H1 (cell line): ENCODE measurements around the gene STX18. TPM values are rescaled to one million over a fixed set of nuclear protein-coding genes. Genes with fewer than 3 reads are reported as not detected.

ENCODE experiments used
- CTCF ChIA-PET: fragments of 300-600 bp; sonication (Branson Sonifier 250); formaldehyde crosslinking; loops from one replicate; lab custom pipeline; 2021; ENCODE audit not compliant: partially characterized antibody; lab: Charles Lee
- POLR2A ChIA-PET: fragments of 300-600 bp; sonication (Branson Sonifier 250); formaldehyde crosslinking; loops from one replicate; lab custom pipeline; 2021; ENCODE audit warnings: inconsistent platforms; ENCODE audit not compliant: partially characterized antibody; lab: Charles Lee
- DNase-seq, 2 experiments: peaks; one replicate each; pipeline versions ENCODE4 v3.0.0 to v3.0.0-alpha.2; 2010 to 2022; ENCODE audit warnings: low spot score in 2 of 2, low read depth in 1 of 2, mixed read lengths in 1 of 2
- FAIRE-seq: peaks from 2 replicates; lab custom pipeline; 2011; peaks lifted over from hg19 to GRCh38; lab: Jason Lieb, UNC
- H2AFZ ChIP-seq: 2 replicates; pipeline ENCODE4 v1.8.1; 2012; ENCODE audit warnings: low read length, inconsistent platforms
- H2AK5ac ChIP-seq: 2 replicates; pipeline ENCODE4 v1.6.1; 2013; ENCODE audit warnings: low read depth, low read length
- H2BK120ac ChIP-seq: replicated peaks from 2 replicates; pipeline ENCODE3; 2013; ENCODE audit warnings: low read depth, low read length, inconsistent platforms
- H2BK12ac ChIP-seq: 2 replicates; pipeline ENCODE4 v1.6.1; 2013; ENCODE audit warnings: low read depth, low read length
- H2BK15ac ChIP-seq: 2 replicates; pipeline ENCODE4 v1.6.1; 2013; ENCODE audit warnings: low read length
- H2BK20ac ChIP-seq: 2 replicates; pipeline ENCODE4 v1.6.1; 2013; ENCODE audit warnings: low read length
- H2BK5ac ChIP-seq: 2 replicates; pipeline ENCODE4 v1.6.1; 2013; ENCODE audit warnings: low read depth, low read length
- H3K14ac ChIP-seq: 2 replicates; pipeline ENCODE4 v1.6.1; 2013; ENCODE audit warnings: inconsistent platforms; ENCODE audit not compliant: insufficient read length
- H3K18ac ChIP-seq: 2 replicates; pipeline ENCODE4 v1.6.1; 2013; ENCODE audit warnings: low read length; ENCODE audit errors: extremely low read depth
- H3K23ac ChIP-seq: 2 replicates; pipeline ENCODE4 v1.6.1; 2013; ENCODE audit warnings: inconsistent platforms; ENCODE audit not compliant: insufficient read length
- H3K23me2 ChIP-seq: 2 replicates; pipeline ENCODE4 v1.6.1; 2013; ENCODE audit warnings: low read depth, low read length
- H3K27ac ChIP-seq: 2 replicates; pipeline ENCODE4 v1.6.1; 2011; ENCODE audit warnings: low read depth, low read length, inconsistent platforms
- H3K27me3 ChIP-seq, 4 experiments: replicated peaks in 1 of 4; 1 replicate in 1 of 4; 2 replicates in 3 of 4; pipeline versions ENCODE4 v1.6.1 to v1.8.1; 2011 to 2013; ENCODE audit warnings: low read length in 3 of 4, mild to moderate bottlenecking in 3 of 4, inconsistent platforms in 2 of 4, mixed read lengths in 2 of 4, moderate library complexity in 1 of 4; ENCODE audit not compliant: control insufficient read depth in 3 of 4, insufficient read depth in 3 of 4; ENCODE audit errors: extremely low read depth in 1 of 4
- H3K36me3 ChIP-seq, 4 experiments: 2 replicates each; pipeline versions ENCODE4 v1.6.1 to v1.8.1; 2011 to 2013; ENCODE audit warnings: mild to moderate bottlenecking in 4 of 4, low read length in 3 of 4, moderate library complexity in 2 of 4, control low read depth in 1 of 4, inconsistent platforms in 1 of 4; ENCODE audit not compliant: insufficient read depth in 4 of 4, control insufficient read depth in 2 of 4
- H3K4ac ChIP-seq: replicated peaks from 2 replicates; pipeline ENCODE3; 2013; ENCODE audit warnings: low read length, low read depth, mixed read lengths, inconsistent platforms; ENCODE audit not compliant: insufficient read length
- H3K4me1 ChIP-seq, 4 experiments: replicated peaks in 1 of 4; 1 replicate in 1 of 4; 2 replicates in 3 of 4; pipeline versions ENCODE4 v1.6.1 to v1.8.1; 2011 to 2013; ENCODE audit warnings: low read length in 3 of 4, inconsistent platforms in 2 of 4, mixed read lengths in 1 of 4; ENCODE audit not compliant: insufficient read depth in 4 of 4, control insufficient read depth in 3 of 4
- H3K4me2 ChIP-seq, 2 experiments: 2 replicates each; pipeline versions ENCODE4 v1.6.1 to v1.8.1; 2011 to 2013; ENCODE audit warnings: low read depth in 2 of 2, low read length in 2 of 2, control low read depth in 1 of 2, inconsistent platforms in 1 of 2, mild to moderate bottlenecking in 1 of 2; ENCODE audit not compliant: insufficient read depth in 1 of 2
- H3K4me3 ChIP-seq, 4 experiments: fragments of 200-600, 300-600 bp in 1 of 4; sonication (generic), shearing (Covaris generic), sonication (Bioruptor Twin) in 1 of 4; 2 replicates each; pipeline versions ENCODE4 v1.5.1 to v1.8.1; 2011 to 2016; ENCODE audit warnings: low read length in 4 of 4, low read depth in 3 of 4, control low read depth in 2 of 4, inconsistent platforms in 2 of 4, mild to moderate bottlenecking in 2 of 4, mixed read lengths in 1 of 4, moderate library complexity in 1 of 4; ENCODE audit not compliant: insufficient read depth in 2 of 4; ENCODE audit errors: extremely low read depth in 1 of 4
- H3K56ac ChIP-seq: replicated peaks from 2 replicates; pipeline ENCODE3; 2013; ENCODE audit warnings: low read depth, mild to moderate bottlenecking, mixed read lengths, low read length, inconsistent platforms; ENCODE audit not compliant: insufficient read length
- H3K79me1 ChIP-seq: 2 replicates; pipeline ENCODE4 v1.6.1; 2013; ENCODE audit warnings: low read depth, low read length, control low read depth
- H3K79me2 ChIP-seq, 2 experiments: 2 replicates each; pipeline versions ENCODE4 v1.6.1 to v1.8.1; 2012 to 2013; ENCODE audit warnings: low read length in 2 of 2, mild to moderate bottlenecking in 2 of 2, inconsistent platforms in 1 of 2; ENCODE audit not compliant: insufficient read depth in 2 of 2, control insufficient read depth in 1 of 2
- H3K9ac ChIP-seq, 4 experiments: replicated peaks in 1 of 4; 1 replicate in 1 of 4; 2 replicates in 3 of 4; pipeline versions ENCODE4 v1.6.1 to v1.8.1; 2011 to 2013; ENCODE audit warnings: low read depth in 3 of 4, low read length in 3 of 4, control low read depth in 2 of 4, mild to moderate bottlenecking in 2 of 4, moderate library complexity in 2 of 4, inconsistent platforms in 1 of 4; ENCODE audit errors: extremely low read depth in 1 of 4
- H3K9me3 ChIP-seq, 2 experiments: 2 replicates each; pipeline versions ENCODE4 v1.6.1 to v1.8.1; 2012 to 2013; ENCODE audit warnings: mild to moderate bottlenecking in 2 of 2, moderate library complexity in 2 of 2, control low read depth in 1 of 2, inconsistent platforms in 1 of 2, low read depth in 1 of 2, low read length in 1 of 2, mixed read lengths in 1 of 2; ENCODE audit not compliant: insufficient read depth in 2 of 2
- H4K20me1 ChIP-seq, 2 experiments: replicated peaks in 1 of 2; 2 replicates each; pipeline versions ENCODE3 to v1.8.1; 2011 to 2013; ENCODE audit warnings: inconsistent platforms in 2 of 2, low read length in 2 of 2, mild to moderate bottlenecking in 1 of 2; ENCODE audit not compliant: insufficient read depth in 2 of 2, control insufficient read depth in 1 of 2
- H4K5ac ChIP-seq: 2 replicates; pipeline ENCODE4 v1.6.1; 2013; ENCODE audit warnings: low read length, low read depth, mixed read lengths, inconsistent platforms; ENCODE audit not compliant: insufficient read length
- H4K8ac ChIP-seq: 2 replicates; pipeline ENCODE4 v1.8.0; 2013; ENCODE audit warnings: mild to moderate bottlenecking, moderate library complexity, low read length, inconsistent platforms; ENCODE audit not compliant: insufficient read depth; ENCODE audit errors: extremely low read depth
- H4K91ac ChIP-seq: replicated peaks from 2 replicates; pipeline ENCODE3; 2013; ENCODE audit warnings: low read length, mixed read lengths, inconsistent platforms; ENCODE audit not compliant: insufficient read length
- ASH2L ChIP-seq: fragments of 200-600, 300-600 bp; sonication (generic); IDR thresholded peaks from one replicate; pipeline ENCODE4 v1.7.1; 2017; ENCODE audit warnings: low read length
- EGR1 ChIP-seq: IDR thresholded peaks from 2 replicates; pipeline ENCODE4 v1.6.1; 2011; ENCODE audit warnings: low read depth, low read length, borderline replicate concordance
- HDAC6 ChIP-seq: IDR thresholded peaks from one replicate; pipeline ENCODE4 v1.7.1; 2012; ENCODE audit warnings: low read depth, mild to moderate bottlenecking, inconsistent platforms, low read length, moderate library complexity
- KDM5A ChIP-seq: fragments of 200-600 bp; IDR thresholded peaks from 2 replicates; pipeline ENCODE4 v1.7.1; 2012; ENCODE audit warnings: mild to moderate bottlenecking, low read length, inconsistent platforms, mixed read lengths
- SIX5 ChIP-seq: IDR thresholded peaks from 2 replicates; pipeline ENCODE4 v1.6.1; 2011; ENCODE audit warnings: mild to moderate bottlenecking, low read depth, low read length
- TAF1 ChIP-seq: IDR thresholded peaks from 2 replicates; pipeline ENCODE4 v1.6.1; 2011; ENCODE audit warnings: mild to moderate bottlenecking, low read depth, low read length
- ZNF274 ChIP-seq: IDR thresholded peaks from 2 replicates; pipeline ENCODE4 v1.7.0; 2012; ENCODE audit warnings: low read length, borderline replicate concordance; ENCODE audit errors: extremely low read depth
- WGBS, 2 experiments: shearing (Covaris generic) in 1 of 2; methylation state at CpG; one replicate each; pipeline versions ENCODE4 v1.1.6 to v1.1.7; 2013 to 2015; ENCODE audit warnings: low lambda C conversion rate in 2 of 2, mixed read lengths in 2 of 2, inconsistent platforms in 1 of 2, low coverage in 1 of 2, missing lambda C conversion rate in 1 of 2; ENCODE audit not compliant: insufficient replicate concordance in 2 of 2, insufficient coverage in 1 of 2, insufficient read length in 1 of 2; ENCODE audit errors: extremely low coverage in 1 of 2, missing lambda C conversion rate in 1 of 2; 5-methylcytosine and 5-hydroxymethylcytosine counted together
- polyA plus RNA-seq, 7 experiments: library from polyadenylated mRNA; depleted of rRNA in 3 of 7; stranded (reverse) in 5 of 7; unstranded in 2 of 7; fragments of >200 nt in 5 of 7; fragments of 200-250 nt in 2 of 7; gene quantifications; 1 replicate in 5 of 7; 2 replicates in 1 of 7; 4 replicates in 1 of 7; pipeline versions ENCODE4 v1.2.1 to v1.2.3, GENCODE V29; 2011 to 2013; ENCODE audit warnings: missing spikeins in 2 of 7, mixed read lengths in 2 of 7
- total RNA-seq: library from RNA; stranded (reverse); fragmentation: NEBNext Ultra II Directional; extraction: Animal tissue kit (Norgen Biotek cat#: 25700); gene quantifications from 2 replicates; pipeline ENCODE4 v1.2.1, GENCODE V29; 2021
- TF ChIP-seq, protein P1 (sequence below): IDR thresholded peaks from 2 replicates; pipeline ENCODE4 v1.6.1; 2011; ENCODE audit warnings: low read depth, mild to moderate bottlenecking, low read length; ENCODE audit not compliant: insufficient read depth

STX18 gene
- total and polyA plus RNA-seq, 2 of the 8 experiments (the other 6 are each of a cell fraction or from before 2014, with no cell fraction given), result 14.6 to 18.3 TPM

GRCh38 chr4:4401036-4401435 is 140.8 kb downstream of the STX18 start:
- no peak overlapping the region for H2BK120ac ChIP-seq
- no peak overlapping the region for H3K4ac ChIP-seq
- no peak overlapping the region for H4K8ac ChIP-seq
- H3K4me2 ChIP-seq, result no peak overlapping the region
- H3K23ac ChIP-seq, result no peak overlapping the region
- H3K9me3 ChIP-seq, result no peaks in the 10 kb centered on the region
- H3K4me3 ChIP-seq, result no peak overlapping the region
- H3K79me2 ChIP-seq, result no peaks in the 10 kb centered on the region
- no peak overlapping the region for H4K91ac ChIP-seq
- WGBS, 2 experiments, result 85% methylated on average over 7 of the region's 7 CpGs; no CpG with 5 or more reads in 1 of the 2 experiments
- H3K9ac ChIP-seq, result no peak overlapping the region; a peak in 1 of 7 replicates
- POLR2A ChIA-PET, result no interaction called here
- peaks cover 0 to 7% (median 0%) of the 10 kb centered on the region in 4 experiments; a peak in 1 of 8 replicates for H3K36me3 ChIP-seq
- DNase-seq (no peak), FAIRE-seq (no peak)
- peaks cover 0 to 2% of the 10 kb centered on the region in 2 experiments for H4K20me1 ChIP-seq
- no peak overlapping the region for H2BK15ac ChIP-seq
- CTCF ChIA-PET, result interaction anchor here (0.9 to 1.4 kb wide), 2 partner anchors 30 to 106 kb away, joined by 3 to 8 read pairs; no protein-coding TSS in a partner anchor
- H3K4me1 ChIP-seq, result peaks cover 0 to 5% (median 5%) of the 10 kb centered on the region in 4 experiments; a peak in 5 of 7 replicates
- no peak overlapping the region for H3K18ac ChIP-seq
- H3K14ac ChIP-seq, result no peak overlapping the region
- H2AFZ ChIP-seq, result no peak overlapping the region
- 0 out of 2 replicates have a peak overlapping the region, but pooled peaks have one; percentile 15 for H2AK5ac ChIP-seq
- H3K56ac ChIP-seq, result no peak overlapping the region
- H4K5ac ChIP-seq, result no peak overlapping the region
- H2BK5ac ChIP-seq, result no peak overlapping the region
- no peak overlapping the region for H2BK20ac ChIP-seq
- no peak overlapping the region for H3K27ac ChIP-seq
- no peaks in the 10 kb centered on the region for H3K27me3 ChIP-seq
- no peaks in the 10 kb centered on the region for H3K23me2 ChIP-seq
- H2BK12ac ChIP-seq, result no peak overlapping the region
- no peaks in the 10 kb centered on the region; the same call in 1 of the 2 replicates for H3K79me1 ChIP-seq
- TF ChIP-seq SIX5 (no peak), EGR1 (no peak), TAF1 (no peak), ASH2L (no peak), ZNF274 (no peak), KDM5A (no peak), HDAC6 (no peak)
- TF ChIP-seq, protein P1, sequence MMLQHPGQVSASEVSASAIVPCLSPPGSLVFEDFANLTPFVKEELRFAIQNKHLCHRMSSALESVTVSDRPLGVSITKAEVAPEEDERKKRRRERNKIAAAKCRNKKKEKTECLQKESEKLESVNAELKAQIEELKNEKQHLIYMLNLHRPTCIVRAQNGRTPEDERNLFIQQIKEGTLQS, result no peak
